ENCODE data around the gene UGT8.

GRCh38 chr4:114597410-114598115 is 1.0 kb upstream of the UGT8 start:
- no peak for TF ChIP-seq CTCF (conservative IDR thresholded peaks at IDR 0.05)
- no peak for TF ChIP-seq EZH2 (IDR thresholded peaks at IDR 0.05; ENCODE audit: low read depth)
